B cell (primary cell): ENCODE measurements around the gene GAS5. TPM values are rescaled to one million over a fixed set of nuclear protein-coding genes. Genes with fewer than 3 reads are reported as not detected.

Source experiments
- ATAC-seq: fragments of 200-7000 bp; cut with Tn5 transposase; one replicate; pipeline ENCODE4 v1.10.0; 2021; ENCODE audit warnings: low read depth, mild to moderate bottlenecking, moderate number of reproducible peaks, moderate library complexity
- CTCF ChIA-PET: fragments of 350-600 bp; sonication (Branson Sonifier 250); formaldehyde crosslinking; loops from one replicate; lab custom pipeline; 2021; ENCODE audit warnings: antibody characterized with exemption, inconsistent platforms; lab: Charles Lee
- POLR2A ChIA-PET: fragments of 350-600 bp; sonication (Branson Sonifier 250); formaldehyde crosslinking; loops from one replicate; lab custom pipeline; 2021; ENCODE audit warnings: antibody characterized with exemption; lab: Charles Lee
- DNase-seq: peaks from one replicate; pipeline ENCODE4 v3.0.0; 2013
- H2AFZ ChIP-seq: 2 replicates; pipeline ENCODE4 v1.6.1; 2012; ENCODE audit warnings: mild to moderate bottlenecking, low read depth, low read length; ENCODE audit not compliant: insufficient read depth, poor library complexity, severe bottlenecking
- H3K27ac ChIP-seq, 2 donors: 1 replicate in 1 of 2; 2 replicates in 1 of 2; pipeline ENCODE4 v1.5.1; 2012 to 2013; ENCODE audit warnings: low read length in 2 of 2, mild to moderate bottlenecking in 2 of 2, moderate library complexity in 1 of 2
- H3K27me3 ChIP-seq, 4 experiments: fragments of 200-600 bp in 1 of 4; sonication (generic) in 1 of 4; replicated peaks in 1 of 4; 1 replicate in 2 of 4; 2 replicates in 2 of 4; pipeline versions ENCODE4 v1.6.1 to v1.7.0; 2013 to 2016; ENCODE audit warnings: low read length in 3 of 4, mild to moderate bottlenecking in 2 of 4, mixed read lengths in 1 of 4, moderate library complexity in 1 of 4; ENCODE audit not compliant: insufficient read depth in 4 of 4, control insufficient read depth in 3 of 4; ENCODE audit errors: control extremely low read depth in 1 of 4
- H3K36me3 ChIP-seq, 2 experiments: replicated peaks in 1 of 2; 1 replicate in 1 of 2; 2 replicates in 1 of 2; pipeline versions ENCODE4 v1.6.1 to v1.7.1; 2013; ENCODE audit warnings: low read length in 1 of 2; ENCODE audit not compliant: insufficient read depth in 2 of 2, control insufficient read depth in 1 of 2; ENCODE audit errors: control extremely low read depth in 1 of 2, extremely low read depth in 1 of 2
- H3K4me1 ChIP-seq, 2 donors: fragments of 200-600 bp in 1 of 2; sonication (generic) in 1 of 2; 1 replicate in 1 of 2; 2 replicates in 1 of 2; pipeline versions ENCODE4 v1.5.1 to v1.6.1; 2013 to 2017; ENCODE audit warnings: low read length in 2 of 2; ENCODE audit not compliant: control insufficient read depth in 2 of 2, insufficient read depth in 2 of 2
- H3K4me2 ChIP-seq: replicated peaks from 2 replicates; pipeline ENCODE3; 2012; ENCODE audit warnings: mild to moderate bottlenecking, low read depth, low read length; ENCODE audit not compliant: poor library complexity, severe bottlenecking
- H3K4me3 ChIP-seq, 5 experiments: fragments of 200-600 bp in 1 of 5; sonication (generic) in 1 of 5; 1 replicate in 3 of 5; 2 replicates in 2 of 5; pipeline versions ENCODE4 v1.5.1 to v1.7.0; 2011 to 2016; ENCODE audit warnings: low read length in 4 of 5, mild to moderate bottlenecking in 4 of 5, low read depth in 2 of 5, control low read depth in 1 of 5, moderate library complexity in 1 of 5; ENCODE audit not compliant: insufficient read depth in 1 of 5; ENCODE audit errors: control extremely low read depth in 1 of 5, extremely low read depth in 1 of 5
- H3K79me2 ChIP-seq: fragments of 200-600 bp; sonication (generic); one replicate; pipeline ENCODE4 v1.6.0; 2016; ENCODE audit warnings: low read length; ENCODE audit not compliant: control insufficient read depth, insufficient read depth
- H3K9ac ChIP-seq: fragments of 200-600 bp; sonication (generic); 2 replicates; pipeline ENCODE4 v1.6.1; 2017; ENCODE audit warnings: mild to moderate bottlenecking, low read length, moderate library complexity
- H3K9me3 ChIP-seq, 3 donors: one replicate each; pipeline versions ENCODE4 v1.6.1 to v1.7.1; 2013; ENCODE audit warnings: low read length in 2 of 3; ENCODE audit not compliant: control insufficient read depth in 2 of 3, insufficient read depth in 1 of 3; ENCODE audit errors: control extremely low read depth in 1 of 3
- H4K20me1 ChIP-seq: 2 replicates; pipeline ENCODE4 v1.6.0; 2012; ENCODE audit warnings: mild to moderate bottlenecking, low read length; ENCODE audit not compliant: insufficient read depth, control insufficient read depth, poor library complexity, severe bottlenecking
- H3K27ac Mint-ChIP-seq: one replicate; pipeline ENCODE4 v1.8.0; 2021; ENCODE audit warnings: mixed read lengths
- H3K27me3 Mint-ChIP-seq: one replicate; pipeline ENCODE4 v1.8.0; 2021; ENCODE audit warnings: mixed read lengths
- H3K4me1 Mint-ChIP-seq: one replicate; pipeline ENCODE4 v1.8.0; 2021; ENCODE audit warnings: mixed read lengths
- H3K4me3 Mint-ChIP-seq: one replicate; pipeline ENCODE4 v1.8.0; 2021; ENCODE audit warnings: mixed read lengths
- H3K9me3 Mint-ChIP-seq: one replicate; pipeline ENCODE4 v1.8.0; 2022; ENCODE audit warnings: mixed read lengths; ENCODE audit not compliant: insufficient read depth
- CTCF ChIP-seq: fragments of 200-600 bp; IDR thresholded peaks from one replicate; pipeline ENCODE4 v1.8.0; 2022; ENCODE audit warnings: antibody characterized with exemption, mild to moderate bottlenecking
- EZH2 ChIP-seq: IDR thresholded peaks from 2 replicates; pipeline ENCODE4 v1.6.1; 2012; ENCODE audit warnings: borderline replicate concordance, low read depth, mild to moderate bottlenecking, moderate library complexity, low read length; ENCODE audit not compliant: insufficient read depth, poor library complexity, severe bottlenecking
- WGBS: methylation state at CpG from one replicate; pipeline ENCODE4 v1.1.5; 2013; ENCODE audit warnings: missing lambda C conversion rate; ENCODE audit not compliant: insufficient coverage; 5-methylcytosine and 5-hydroxymethylcytosine counted together
- intact Hi-C: fragments of 100-400 bp; cut with micrococcal nuclease; formaldehyde crosslinking; loops from one replicate; pipeline ENCODE4 v1.10.0; 2022
- polyA plus RNA-seq: library from polyadenylated mRNA; depleted of rRNA; stranded (reverse); fragments of >200 nt; gene quantifications from 2 replicates; pipeline ENCODE4 v1.2.3, GENCODE V29; 2012
- total RNA-seq, 2 donors: library from RNA; stranded (reverse); fragments of 120-200 nt in 1 of 2; gene quantifications; 1 replicate in 1 of 2; 2 replicates in 1 of 2; pipeline versions ENCODE4 v1.2.3 to v1.2.4, GENCODE V29; 2013 to 2022

Gene GAS5
- total and polyA plus RNA-seq, 2 donors (not counting 1 experiment from before 2014, with no cell fraction given) = 472 to 622 TPM

- intact Hi-C loops = no loop called here
- no peak for ATAC-seq
- no peaks in the 10 kb centered on the region for H3K27me3 ChIP-seq
- Mint-ChIP-seq H3K27ac (peak overlapping the region; percentile 46), H3K4me1 (peaks cover 43% of the 10 kb centered on the region), H3K9me3 (no peaks in the 10 kb centered on the region), H3K4me3 (no peak overlapping the region), H3K27me3 (no peaks in the 10 kb centered on the region)
- no peak for DNase-seq
- peaks cover 19 to 31% of the 10 kb centered on the region in 2 donors for H3K4me1 ChIP-seq
- H2AFZ ChIP-seq = no peak overlapping the region
- POLR2A ChIA-PET = no interaction called here
- H3K27ac ChIP-seq = peak overlapping the region in 1 of 2 donors; percentile 27
- H3K79me2 ChIP-seq = peaks cover 13% of the 10 kb centered on the region
- H3K9me3 ChIP-seq = no peaks in the 10 kb centered on the region
- TF ChIP-seq CTCF = no peak
- TF ChIP-seq EZH2 = no peak
- no peak overlapping the region for H3K4me3 ChIP-seq
- H3K9ac ChIP-seq = no peak overlapping the region
- H4K20me1 ChIP-seq = no peaks in the 10 kb centered on the region
- CTCF ChIA-PET = interaction anchor here (1.2 to 1.5 kb wide), 4 partner anchors 40 to 1123 kb away, joined by 3 to 5 read pairs (median 4); no protein-coding TSS in a partner anchor
- peaks cover 5 to 47% of the 10 kb centered on the region in 2 experiments for H3K36me3 ChIP-seq
- H3K4me2 ChIP-seq = no peak overlapping the region
Observed at GRCh38 chr1:173863224-173864161, 4.3 kb downstream of the GAS5 start.

DNA sequence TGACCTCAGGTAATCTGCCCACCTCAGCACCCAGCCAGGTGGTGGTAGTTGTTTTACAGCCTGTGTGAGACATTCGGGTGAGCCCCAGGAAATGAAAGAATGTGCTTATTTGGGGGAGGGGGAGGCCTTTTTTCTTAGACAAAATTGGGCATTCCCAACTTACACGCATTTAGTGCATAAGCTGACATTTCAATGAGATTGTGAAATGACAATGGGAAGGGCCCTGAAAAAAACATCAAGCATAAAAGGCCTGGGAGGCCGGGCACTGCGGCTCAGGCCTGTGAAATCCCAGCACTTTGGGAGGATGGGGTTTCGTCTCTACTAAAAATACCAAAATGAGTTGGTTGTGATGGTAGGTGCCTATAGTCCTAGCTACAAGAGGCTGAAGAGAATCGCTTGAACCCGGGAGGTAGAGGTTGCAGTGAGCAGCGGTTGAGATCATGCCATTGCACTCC, 5.0 kb downstream of the GAS5 start:
- Histone ChIP-seq H3K9ac (no peak overlapping the region), H3K27me3 (no peaks in the 10 kb centered on the region), H3K27ac (peak overlapping the region in 1 of 2 donors; percentile 27), H3K79me2 (peaks cover 13% of the 10 kb centered on the region), H4K20me1 (no peaks in the 10 kb centered on the region), H3K4me1 (peaks cover 19 to 31% of the 10 kb centered on the region in 2 donors), H2AFZ (no peak overlapping the region), H3K4me3 (no peak overlapping the region), H3K4me2 (no peak overlapping the region), H3K36me3 (peaks cover 5 to 54% of the 10 kb centered on the region in 2 experiments), H3K9me3 (no peaks in the 10 kb centered on the region)
- Mint-ChIP-seq H3K9me3 (no peaks in the 10 kb centered on the region), H3K4me1 (peaks cover 40% of the 10 kb centered on the region), H3K27me3 (no peaks in the 10 kb centered on the region), H3K4me3 (no peak overlapping the region), H3K27ac (peak overlapping the region; percentile 28)
- ATAC-seq (no peak), DNase-seq (no peak)
- TF ChIP-seq CTCF (no peak), EZH2 (no peak)
- ChIA-PET POLR2A (no interaction called here), CTCF (interaction anchor here (1.2 to 1.3 kb wide), 2 partner anchors 39 to 355 kb away, joined by 3 to 4 read pairs; no protein-coding TSS in a partner anchor)
- intact Hi-C loops = no loop called here
- 80% methylated on average over 6 of the region's 8 CpGs for WGBS
